HEK293T (cell line): ENCODE results near the gene TCF25.

Experiments used
- CTCF ChIA-PET: fragments of 350-600 bp; formaldehyde crosslinking; extraction: SDS; loops from one replicate; lab custom pipeline; 2021; ENCODE audit warnings: antibody characterized with exemption, inconsistent platforms; lab: Yijun Ruan, JAX
- POLR2A ChIA-PET: fragments of 350-600 bp; formaldehyde crosslinking; extraction: SDS; loops from one replicate; lab custom pipeline; 2020; ENCODE audit warnings: antibody characterized with exemption, inconsistent platforms; lab: Yijun Ruan, JAX
- DNase-seq: peaks from one replicate; pipeline ENCODE4 v3.0.0; 2012; ENCODE audit warnings: mixed read lengths; ENCODE audit errors: extremely low spot score
- ARNT ChIP-seq: fragments of 450-650 bp; IDR thresholded peaks from 2 replicates; pipeline ENCODE4 v1.6.1; 2017; ENCODE audit warnings: mild to moderate bottlenecking
- BHLHE40 ChIP-seq: fragments of 450-650 bp; IDR thresholded peaks from 2 replicates; pipeline ENCODE4 v1.6.1; 2016; ENCODE audit warnings: mild to moderate bottlenecking, moderate library complexity, borderline replicate concordance
- CTBP1 ChIP-seq: fragments of 450-650 bp; IDR thresholded peaks from 2 replicates; pipeline ENCODE4 v1.6.1; 2016; ENCODE audit warnings: borderline replicate concordance
- ELF4 ChIP-seq: fragments of 450-650 bp; IDR thresholded peaks from 2 replicates; pipeline ENCODE4 v1.6.1; 2017; ENCODE audit warnings: antibody characterized with exemption
- FOXA1 ChIP-seq: fragments of 450-650 bp; IDR thresholded peaks from 2 replicates; pipeline ENCODE4 v1.6.1; 2016; ENCODE audit warnings: mild to moderate bottlenecking
- FOXK2 ChIP-seq: fragments of 450-650 bp; IDR thresholded peaks from 2 replicates; pipeline ENCODE4 v1.6.1; 2016; ENCODE audit warnings: mild to moderate bottlenecking
- FOXM1 ChIP-seq: fragments of 450-650 bp; IDR thresholded peaks from 2 replicates; pipeline ENCODE4 v1.6.1; 2017; ENCODE audit warnings: mild to moderate bottlenecking, borderline replicate concordance
- HDGF ChIP-seq: fragments of 450-650 bp; IDR thresholded peaks from 2 replicates; pipeline ENCODE4 v1.6.1; 2017; ENCODE audit warnings: antibody characterized with exemption, borderline replicate concordance
- L3MBTL2 ChIP-seq: fragments of 450-650 bp; conservative IDR thresholded peaks from 2 replicates; pipeline ENCODE4 v1.6.1; 2016; ENCODE audit warnings: mild to moderate bottlenecking
- LEF1 ChIP-seq: fragments of 450-650 bp; IDR thresholded peaks from 2 replicates; pipeline ENCODE4 v1.6.1; 2017; ENCODE audit warnings: mild to moderate bottlenecking, borderline replicate concordance
- NFRKB ChIP-seq: fragments of 450-650 bp; IDR thresholded peaks from 2 replicates; pipeline ENCODE4 v1.6.1; 2016; ENCODE audit warnings: mild to moderate bottlenecking, moderate library complexity
- PKNOX1 ChIP-seq: fragments of 450-650 bp; IDR thresholded peaks from 2 replicates; pipeline ENCODE4 v1.6.1; 2016
- SP1 ChIP-seq: fragments of 450-650 bp; IDR thresholded peaks from 2 replicates; pipeline ENCODE4 v1.6.1; 2017
- SUZ12 ChIP-seq: fragments of 450-650 bp; IDR thresholded peaks from 2 replicates; pipeline ENCODE4 v1.6.1; 2016; ENCODE audit warnings: mild to moderate bottlenecking
- TARDBP ChIP-seq: fragments of 450-650 bp; IDR thresholded peaks from 2 replicates; pipeline ENCODE4 v1.6.1; 2016
- ZNF384 ChIP-seq: fragments of 450-650 bp; IDR thresholded peaks from 2 replicates; pipeline ENCODE4 v1.6.1; 2016

TCF25 gene

GRCh38 chr16:89890200-89890599, 16.8 kb downstream of the TCF25 start:
- TF ChIP-seq HDGF: no peak
- no peak for TF ChIP-seq ARNT
- no peak for TF ChIP-seq FOXM1
- no peak for TF ChIP-seq FOXA1
- no peak for TF ChIP-seq L3MBTL2
- no peak for TF ChIP-seq ZNF384
- TF ChIP-seq NFRKB: no peak
- no peak for TF ChIP-seq LEF1
- no peak for TF ChIP-seq BHLHE40
- TF ChIP-seq CTBP1: no peak
- no peak for TF ChIP-seq PKNOX1
- no peak for TF ChIP-seq FOXK2
- TF ChIP-seq ELF4: no peak
- TF ChIP-seq SUZ12: no peak
- no peak for TF ChIP-seq TARDBP
- no peak for TF ChIP-seq SP1
- no peak for DNase-seq
- CTCF ChIA-PET: no interaction called here
- POLR2A ChIA-PET: interaction anchor here (1.6 kb wide), 1 partner anchor 17 kb away, joined by 9 read pairs; the partner anchor contains the start of gene TCF25

- no peak for DNase-seq
- ChIA-PET POLR2A (interaction anchor here (1.6 kb wide), 1 partner anchor 18 kb away, joined by 9 read pairs; the partner anchor contains the start of gene TCF25), CTCF (interaction anchor here (0.5 kb wide), 1 partner anchor 10 kb away, joined by 4 read pairs; no protein-coding TSS in a partner anchor)
- TF ChIP-seq SP1: no peak
- no peak for TF ChIP-seq FOXM1
- no peak for TF ChIP-seq LEF1
- no peak for TF ChIP-seq HDGF
- TF ChIP-seq ZNF384: no peak
- TF ChIP-seq PKNOX1: no peak
These were observed 17.7 kb downstream of the TCF25 start for GRCh38 chr16:89890886-89891657.

GRCh38 chr16:89892055-89892630, 18.8 kb downstream of the TCF25 start:
- CTCF ChIA-PET: no interaction called here
- TF ChIP-seq HDGF (no peak), FOXM1 (no peak)

GRCh38 chr16:89892635-89893034, 19.2 kb downstream of the TCF25 start:
- no peak for DNase-seq
- CTCF ChIA-PET: no interaction called here
- TF ChIP-seq NFRKB (no peak), SP1 (no peak), SUZ12 (no peak), LEF1 (no peak), FOXM1 (no peak), FOXA1 (no peak), TARDBP (no peak)
- POLR2A ChIA-PET: interaction anchor here (1.3 kb wide), 1 partner anchor 19 kb away, joined by 4 read pairs; the partner anchor contains the start of gene TCF25

More at GRCh38 chr16:89892055-89892630, 18.8 kb downstream of the TCF25 start:
- DNase-seq: no peak
- POLR2A ChIA-PET: interaction anchor here (1.6 kb wide), 1 partner anchor 19 kb away, joined by 9 read pairs; the partner anchor contains the start of gene TCF25

DNA sequence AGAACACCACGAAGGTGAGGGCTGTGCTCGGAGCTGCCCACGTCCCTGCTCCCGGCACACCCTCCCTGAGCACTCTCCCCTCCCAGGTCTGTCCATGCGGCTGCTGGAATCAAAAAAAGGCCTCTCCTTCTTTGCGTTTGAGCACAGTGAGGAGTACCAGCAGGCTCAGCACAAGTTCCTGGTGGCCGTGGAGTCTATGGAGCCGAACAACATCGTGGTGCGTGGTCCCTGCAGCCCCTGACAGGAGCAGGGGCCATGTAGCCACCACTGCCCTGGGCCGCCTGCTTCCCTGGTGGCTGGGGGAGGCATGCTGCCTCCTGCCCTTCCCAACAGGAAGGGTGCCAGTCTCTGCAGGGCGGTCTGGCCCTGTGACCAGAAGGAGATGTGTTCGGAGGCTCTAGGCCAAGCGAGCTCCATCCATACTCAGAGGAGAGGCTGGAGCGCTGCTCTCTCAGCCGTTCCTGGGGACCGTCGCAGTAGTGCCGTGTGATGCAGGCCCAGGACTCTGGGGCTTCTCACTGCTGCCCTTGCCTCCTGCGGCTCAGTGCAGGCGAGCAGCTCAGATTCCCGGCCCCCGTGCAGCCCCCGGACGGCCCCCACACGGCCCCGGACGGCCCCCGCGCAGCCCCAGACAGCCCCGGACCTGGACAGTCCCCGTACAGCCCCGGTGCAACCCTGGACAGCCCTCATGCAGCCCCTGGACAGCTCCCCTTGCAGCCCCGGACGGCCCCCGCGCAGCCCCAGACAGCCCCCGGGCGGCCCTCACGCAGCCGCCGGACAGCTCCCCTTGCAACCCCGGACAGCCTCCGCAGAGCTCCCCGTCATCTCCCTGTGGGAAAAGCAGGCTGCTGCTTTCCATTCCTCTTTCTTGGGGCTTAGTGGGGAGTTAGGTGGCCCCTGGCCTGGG, 20.5 kb downstream of the TCF25 start:
- DNase-seq: no peak
- ChIA-PET POLR2A (interaction anchor here (1.3 to 1.5 kb wide), 2 partner anchors 21 kb away, joined by 4 read pairs; partner anchors contain the start of gene TCF25), CTCF (no interaction called here)
- no peak for TF ChIP-seq ARNT
- no peak for TF ChIP-seq L3MBTL2
- TF ChIP-seq ELF4: no peak
- TF ChIP-seq FOXA1: no peak
- no peak for TF ChIP-seq SUZ12
- no peak for TF ChIP-seq FOXM1
- no peak for TF ChIP-seq NFRKB
- no peak for TF ChIP-seq CTBP1
- no peak for TF ChIP-seq PKNOX1
- TF ChIP-seq BHLHE40: no peak
- TF ChIP-seq TARDBP: no peak
- no peak for TF ChIP-seq HDGF
- TF ChIP-seq LEF1: no peak
- TF ChIP-seq SP1: no peak
- no peak for TF ChIP-seq ZNF384
- no peak for TF ChIP-seq FOXK2
